ENCODE results near the gene LIMA1.

- TF ChIP-seq CTCF (IDR thresholded peaks at IDR 0.05; ENCODE audit: insufficient read depth, low read length, poor library complexity, severe bottlenecking) = no peak
- no peak for TF ChIP-seq EZH2phosphoT487 (conservative IDR thresholded peaks at IDR 0.05; ENCODE audit: low read length)
Observed at GRCh38 chr12:50268482-50268881, 14.8 kb downstream of the LIMA1 start.
